GM18505 (cell line): ENCODE results near the gene UTS2B.

Experiments used
- ATAC-seq: cut with Tn5 transposase; IDR thresholded peaks from one replicate; pipeline ENCODE4 v1.9.1; 2021; ENCODE audit not compliant: unreplicated experiment
- POLR2A ChIP-seq: IDR thresholded peaks from 4 replicates; pipeline ENCODE4 v1.6.1; 2011; ENCODE audit warnings: borderline replicate concordance; ENCODE audit not compliant: insufficient read depth, insufficient read length; ENCODE audit errors: extremely low read depth

The UTS2B gene

DNA sequence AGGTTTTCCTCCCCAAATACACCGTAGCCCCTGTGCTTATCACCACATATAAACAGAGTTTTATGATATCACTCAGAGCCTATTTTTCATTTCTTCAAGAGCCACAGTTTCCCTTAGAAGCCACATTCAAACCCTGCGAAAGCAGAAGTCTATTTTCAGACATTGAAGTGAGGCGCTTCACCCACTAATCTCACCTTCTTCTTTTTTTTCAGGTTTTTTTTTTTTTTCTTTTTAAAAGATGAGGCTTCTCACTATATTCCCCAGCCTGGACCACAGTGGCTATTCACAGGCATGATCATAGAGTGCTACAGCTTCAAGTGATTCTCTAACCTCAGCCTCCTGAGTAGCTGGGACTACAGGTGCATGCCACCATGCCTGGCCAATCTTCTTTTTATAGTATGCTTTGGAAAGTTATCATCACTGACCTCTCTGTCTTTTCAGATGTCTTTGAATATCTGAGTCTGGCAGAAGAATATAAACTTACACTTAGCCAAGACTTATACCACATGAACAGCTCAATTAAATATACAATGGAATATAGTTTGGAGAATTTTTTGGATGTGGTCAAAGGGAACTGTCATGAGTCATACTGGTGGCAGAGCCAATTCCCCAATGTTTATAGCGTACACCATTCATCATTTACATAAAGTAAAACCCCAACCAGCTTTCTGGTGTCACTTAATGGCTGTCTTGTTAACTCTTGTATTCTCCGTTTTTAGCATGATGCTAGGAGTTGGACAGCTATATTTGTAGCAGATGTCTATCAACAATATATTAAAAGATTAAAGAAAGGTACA, 60.8 kb downstream of the UTS2B start:
- no peak for ATAC-seq
- no peak for TF ChIP-seq POLR2A

DNA sequence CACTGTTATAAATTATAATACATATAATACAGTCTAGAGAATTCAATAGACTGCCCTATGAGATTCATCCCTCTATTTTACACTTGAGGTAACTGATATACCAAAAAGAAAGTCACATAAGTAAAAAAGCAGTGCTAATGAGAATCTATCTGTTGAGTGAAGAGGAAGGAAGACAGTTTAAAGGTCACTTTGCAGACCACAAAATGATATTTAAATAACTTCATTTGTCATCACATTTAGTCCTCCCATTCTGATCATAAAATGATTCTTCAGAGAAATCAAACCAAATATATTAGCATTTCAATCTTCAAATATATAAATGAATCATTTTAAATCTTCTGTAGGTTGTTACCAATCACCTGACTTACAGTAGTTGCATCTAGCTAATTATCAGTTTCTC, 61.6 kb downstream of the UTS2B start:
- no peak for ATAC-seq
- no peak for TF ChIP-seq POLR2A

DNA sequence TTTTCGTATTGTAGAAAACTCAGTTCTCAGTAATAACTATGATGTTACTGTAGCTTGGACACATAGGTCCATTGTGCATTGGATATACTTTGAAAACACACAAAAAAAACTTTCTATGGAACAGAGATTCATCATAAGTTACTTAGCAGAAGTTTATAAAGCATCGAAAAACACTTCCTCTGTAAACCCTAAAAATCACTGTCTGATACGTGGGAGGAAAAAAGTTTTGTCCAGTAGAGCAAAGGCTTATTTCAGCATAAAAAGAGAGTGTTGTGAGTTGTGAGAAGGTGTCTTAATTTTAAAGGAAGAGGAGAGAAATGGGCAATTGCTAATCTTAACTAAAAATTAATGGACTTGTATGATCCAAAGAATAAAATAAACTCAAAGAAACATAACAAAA, 66.5 kb downstream of the UTS2B start:
- no peak for ATAC-seq
- no peak for TF ChIP-seq POLR2A

DNA sequence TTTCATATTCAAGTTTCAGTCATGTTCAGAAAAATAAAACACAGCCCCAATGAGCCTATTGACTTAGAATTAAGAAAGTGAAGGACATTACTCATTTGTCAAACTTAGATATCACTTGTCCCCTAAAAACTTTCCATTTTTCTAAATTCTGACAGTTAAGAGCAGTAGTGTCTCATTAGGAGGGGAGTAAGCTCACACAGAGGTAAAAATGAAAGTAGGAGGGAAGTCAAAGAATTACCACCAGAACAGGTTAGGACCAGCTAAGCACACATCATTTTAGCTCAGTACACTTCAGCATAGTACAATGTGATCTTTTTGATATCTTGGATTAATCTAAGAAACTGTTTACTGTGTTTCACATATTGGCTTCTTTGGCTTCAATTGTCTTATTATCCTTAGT, 67.0 kb downstream of the UTS2B start:
- no peak for TF ChIP-seq POLR2A
- ATAC-seq: peak; percentile 82

DNA sequence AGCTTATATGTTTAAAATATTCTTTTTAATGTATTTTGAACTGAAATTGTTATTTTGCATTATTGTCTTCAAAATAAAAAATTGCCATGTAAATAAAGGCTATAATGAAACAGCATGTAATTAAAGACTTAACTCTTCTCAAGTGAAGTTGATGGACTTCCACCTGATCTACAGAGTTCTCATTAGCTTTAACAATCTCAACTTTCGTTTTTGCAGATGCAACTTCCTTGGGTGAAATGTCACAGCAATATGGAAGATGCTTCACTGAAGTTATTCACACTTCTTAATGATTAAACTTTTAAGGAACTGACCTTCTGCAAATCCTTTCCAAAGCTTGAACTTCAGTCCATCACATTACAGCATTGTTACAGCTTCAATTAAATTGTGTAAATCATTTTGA, 67.7 kb downstream of the UTS2B start:
- no peak for TF ChIP-seq POLR2A

DNA sequence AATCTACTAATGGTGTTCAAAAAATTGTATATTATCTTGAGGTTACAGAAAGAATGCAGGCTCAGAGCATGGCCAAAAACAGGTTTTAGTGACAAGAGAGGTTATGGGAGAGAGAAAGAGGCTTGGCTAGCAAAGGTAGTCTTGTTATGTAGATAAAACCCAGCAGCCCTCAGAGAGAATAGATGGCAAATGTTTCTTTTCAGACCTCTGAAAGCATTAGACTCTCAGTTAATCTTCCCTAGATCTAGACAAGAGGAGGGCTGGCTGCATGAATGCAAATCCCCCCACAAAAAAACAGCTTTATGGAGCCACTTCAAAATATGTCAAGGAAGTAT, 69.1 kb downstream of the UTS2B start:
- ATAC-seq: no peak
- TF ChIP-seq POLR2A: no peak

More for the DNA sequence above, 67.7 kb downstream of the UTS2B start:
- ATAC-seq: no peak

DNA sequence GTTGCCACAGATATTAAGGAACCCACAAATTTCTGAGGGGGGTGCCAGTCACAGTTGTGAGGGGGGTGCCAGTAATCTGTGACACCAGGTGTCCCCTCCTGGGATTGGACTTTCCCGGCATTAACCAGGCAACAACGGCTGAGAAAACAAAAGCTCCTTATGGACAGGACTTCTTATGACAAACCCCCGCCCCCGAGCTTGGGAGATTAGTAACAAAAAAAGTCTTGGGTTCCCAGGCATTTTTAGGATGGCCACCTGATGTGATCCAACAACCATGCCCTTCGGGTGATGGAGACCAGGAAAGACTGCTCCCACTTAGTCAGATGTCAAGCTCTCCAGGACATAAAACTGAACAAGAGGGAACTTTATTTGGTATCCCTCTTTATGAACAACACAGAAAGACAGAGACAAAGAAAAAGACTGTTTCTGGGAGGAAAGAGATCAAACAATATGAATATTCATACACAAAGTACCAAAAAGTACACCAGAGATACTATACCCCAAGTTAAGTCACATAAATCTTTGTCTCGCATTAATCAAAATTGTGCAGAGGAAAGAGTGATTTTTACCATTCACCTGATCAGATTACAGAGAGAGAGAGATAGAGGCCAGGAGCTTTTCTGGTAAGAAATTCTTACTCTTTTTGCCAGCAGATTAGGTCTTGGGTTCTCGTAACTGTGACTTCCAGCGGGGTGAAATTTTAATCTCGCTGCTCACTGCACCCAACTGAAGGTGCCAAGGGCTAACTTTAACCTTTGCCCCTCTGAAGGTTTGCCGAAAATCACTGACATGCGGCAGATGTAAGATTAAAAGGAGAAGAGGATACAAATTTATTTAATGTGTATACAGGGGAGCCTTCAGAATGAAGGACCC, 69.7 kb downstream of the UTS2B start:
- no peak for TF ChIP-seq POLR2A
- no peak for ATAC-seq

DNA sequence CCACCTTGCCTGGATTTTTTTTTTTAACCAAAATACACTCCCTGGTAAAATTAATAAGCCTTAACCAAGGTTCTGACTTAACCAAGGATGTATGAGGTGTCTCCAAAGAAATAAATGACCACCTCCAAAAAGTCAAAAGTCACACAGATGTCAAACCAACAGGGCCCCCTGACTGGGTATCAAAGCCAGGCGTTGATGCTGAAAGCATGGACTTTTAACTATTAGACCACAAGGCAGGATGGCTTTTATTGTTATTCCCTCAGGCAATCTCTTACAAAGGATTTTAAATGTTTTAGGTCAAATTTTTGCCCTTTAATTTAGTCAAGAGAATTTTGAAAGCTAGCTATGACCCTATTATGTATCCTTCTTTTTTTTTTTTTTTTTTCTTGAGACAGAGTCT, 70.8 kb downstream of the UTS2B start:
- no peak for TF ChIP-seq POLR2A
- no peak for ATAC-seq

DNA sequence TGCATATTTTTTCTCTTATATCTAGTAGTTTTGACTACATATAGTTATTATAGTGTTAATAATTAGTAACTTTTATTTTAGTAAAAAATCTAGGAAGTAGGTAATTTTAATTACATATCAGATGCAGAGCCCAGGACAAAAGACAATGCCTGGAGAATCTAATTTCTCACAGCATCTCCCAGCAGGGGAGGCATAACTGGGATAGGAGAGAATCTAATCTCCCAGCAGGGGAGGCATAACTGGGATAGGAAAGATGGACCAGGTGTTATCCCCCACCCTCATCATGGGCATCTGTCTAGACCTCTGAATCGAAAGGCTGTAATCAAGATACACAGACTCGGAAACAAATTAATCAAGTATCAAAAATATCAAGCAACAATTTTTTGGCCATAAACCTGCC, 73.0 kb downstream of the UTS2B start:
- ATAC-seq: no peak
- no peak for TF ChIP-seq POLR2A

DNA sequence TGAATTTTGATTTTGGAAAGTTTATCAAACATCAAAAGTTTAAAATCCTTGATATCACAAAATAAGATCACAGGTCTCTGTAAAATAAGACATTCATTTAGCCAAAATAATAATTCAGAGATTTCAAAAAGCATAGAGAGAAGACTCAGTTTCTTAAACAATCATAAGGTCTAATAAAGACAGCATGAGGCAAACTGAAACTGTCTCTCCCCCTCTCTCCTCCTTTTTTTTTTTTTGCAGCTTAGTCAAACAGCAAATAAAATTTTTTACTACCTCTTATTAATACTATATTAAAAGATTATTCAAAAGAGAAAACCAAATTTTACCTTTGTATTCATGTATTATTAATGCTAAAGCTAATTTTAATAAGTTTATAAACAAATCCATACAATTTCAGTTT, 73.9 kb downstream of the UTS2B start:
- TF ChIP-seq POLR2A: no peak
- ATAC-seq: no peak

DNA sequence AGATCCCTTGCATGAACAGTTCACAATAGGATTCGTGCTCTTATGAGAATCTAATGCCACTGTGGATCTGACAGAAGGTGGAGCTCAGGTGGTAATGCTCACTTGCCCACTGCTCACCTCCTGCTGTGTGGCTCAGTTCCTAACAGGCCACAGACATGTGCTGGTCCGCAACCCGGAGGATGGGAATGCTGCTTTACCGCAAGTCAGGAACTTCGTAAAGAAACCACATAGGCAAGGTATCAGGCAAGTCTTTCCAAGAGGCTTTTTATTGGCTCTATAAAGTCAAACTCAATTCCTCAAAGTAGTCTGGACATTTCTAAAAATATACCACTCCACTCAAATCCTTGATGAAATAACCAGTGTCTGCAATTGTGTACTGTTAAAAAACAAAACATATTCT, 75.2 kb downstream of the UTS2B start:
- ATAC-seq: no peak

DNA sequence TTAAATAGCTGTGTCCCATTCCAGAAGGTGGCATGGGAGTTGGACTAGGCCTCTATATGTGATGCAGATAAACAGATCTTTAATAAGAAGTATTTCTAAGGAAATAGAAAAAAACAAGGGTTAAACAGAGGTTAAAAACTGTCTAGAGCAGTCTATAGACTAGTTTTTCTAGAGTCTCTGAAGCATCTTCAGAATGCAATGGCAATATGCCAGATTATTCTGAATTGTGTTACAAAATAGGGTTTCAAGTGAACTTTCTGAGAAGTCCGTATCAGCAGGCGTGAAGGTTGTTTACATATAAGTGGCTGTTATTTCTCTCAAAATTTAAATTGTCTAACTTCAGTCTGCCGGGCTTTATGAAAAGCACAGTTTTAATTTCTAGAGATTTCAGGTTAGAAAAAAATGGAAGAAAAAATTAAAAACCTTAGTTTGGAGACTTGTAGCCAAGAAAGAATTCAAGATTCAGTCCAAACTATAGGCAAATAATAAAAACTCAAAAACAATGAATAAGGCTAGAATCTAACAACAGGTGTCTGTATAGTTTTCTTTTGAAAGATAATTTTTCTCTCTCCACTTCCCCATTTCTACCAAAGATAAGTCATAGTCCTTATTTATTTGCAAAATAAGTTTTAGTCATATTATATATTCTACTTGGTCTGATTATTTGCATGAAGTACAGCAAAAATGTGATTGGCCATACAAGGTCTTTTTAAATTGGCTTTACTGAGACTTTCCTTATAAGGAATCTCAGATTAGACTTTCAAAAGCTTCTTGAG, 76.0 kb downstream of the UTS2B start:
- no peak for ATAC-seq
- TF ChIP-seq POLR2A: no peak

More for the DNA sequence above, 75.2 kb downstream of the UTS2B start:
- no peak for TF ChIP-seq POLR2A

DNA sequence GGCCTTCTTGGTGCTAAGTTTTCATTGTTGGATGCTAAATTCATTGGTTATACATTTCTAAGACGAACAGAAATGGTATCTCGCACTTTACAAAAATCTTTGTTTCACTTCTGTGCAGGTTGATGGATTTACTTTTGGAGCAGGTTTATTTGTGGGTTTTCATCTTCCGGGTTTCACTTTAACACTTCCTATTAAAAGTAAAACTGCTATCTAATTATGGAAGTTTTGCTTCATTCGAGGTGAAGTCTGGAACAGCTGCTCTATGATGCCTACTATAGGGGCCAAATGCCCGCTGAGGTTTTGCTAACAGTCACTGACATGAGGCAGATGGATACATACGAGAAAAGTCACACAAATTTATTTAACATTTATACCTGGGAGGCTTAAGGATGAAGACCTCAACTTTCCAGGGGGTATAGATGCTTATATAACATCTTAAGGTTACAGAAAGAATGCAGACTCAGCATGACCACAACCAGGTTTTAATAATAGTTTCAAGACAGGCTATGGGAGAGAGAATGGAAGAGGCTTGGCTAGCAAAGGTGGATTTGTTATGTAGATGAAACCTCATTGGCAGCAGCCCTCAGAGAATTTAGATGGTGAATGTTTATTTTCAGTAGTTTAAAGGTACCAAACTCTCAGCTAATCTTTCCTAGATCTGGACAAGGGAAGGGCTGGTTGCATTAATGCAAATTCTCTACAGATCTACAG, 77.1 kb downstream of the UTS2B start:
- no peak for ATAC-seq
- TF ChIP-seq POLR2A: no peak
